ENCODE results near the gene LSM14B. TPM values are rescaled to one million over a fixed set of nuclear protein-coding genes. Genes with fewer than 3 reads are reported as not detected.

The LSM14B gene
- total RNA-seq, 3 donors from 2014 or later (not counting 1 experiment from before 2014, with no cell fraction given): 41.1 to 56.2 (median 47.3) TPM

GRCh38 chr20:62178316-62179161, 56.3 kb downstream of the LSM14B start:
- H3K27me3 Mint-ChIP-seq (ENCODE audit: low read depth in 2 of 2): no peaks in the 10 kb centered on the region
- H3K4me1 Mint-ChIP-seq: peaks cover 11 to 12% of the 10 kb centered on the region in 2 donors
- WGBS (ENCODE audit: insufficient coverage): 95% methylated on average over 14 of the region's 19 CpGs
- H3K4me1 ChIP-seq (ENCODE audit: control insufficient read depth, insufficient read depth, low read length): peaks cover 4% of the 10 kb centered on the region
- no peak overlapping the region for H3K4me3 Mint-ChIP-seq
- no peak for TF ChIP-seq CTCF (IDR thresholded peaks at IDR 0.05)
- intact Hi-C loops (cut with micrococcal nuclease): no loop called here
- peaks cover 2% of the 10 kb centered on the region for H3K36me3 ChIP-seq (ENCODE audit: control insufficient read depth, insufficient read depth, low read length)
- ATAC-seq (no peak), DNase-seq (no peak)
- H3K9me3 ChIP-seq (ENCODE audit: control insufficient read depth, insufficient read depth, low read length): no peaks in the 10 kb centered on the region
- no peak overlapping the region for H3K27ac Mint-ChIP-seq
- H3K27ac ChIP-seq (ENCODE audit: low read length): no peak overlapping the region
- no peaks in the 10 kb centered on the region for H3K36me3 Mint-ChIP-seq
- no peaks in the 10 kb centered on the region for H3K9me3 Mint-ChIP-seq
- no peak overlapping the region for H3K4me3 ChIP-seq (ENCODE audit: low read length)
- H3K27me3 ChIP-seq (ENCODE audit: control insufficient read depth, insufficient read depth, low read length): no peaks in the 10 kb centered on the region

GRCh38 chr20:62179162-62179504, 56.9 kb downstream of the LSM14B start:
- H3K4me3 Mint-ChIP-seq: no peak overlapping the region
- intact Hi-C loops (cut with micrococcal nuclease): no loop called here
- Histone ChIP-seq H3K4me3 (ENCODE audit: low read length) (no peak overlapping the region), H3K9me3 (ENCODE audit: control insufficient read depth, insufficient read depth, low read length) (no peaks in the 10 kb centered on the region), H3K27ac (ENCODE audit: low read length) (no peak overlapping the region), H3K4me1 (ENCODE audit: control insufficient read depth, insufficient read depth, low read length) (peaks cover 10% of the 10 kb centered on the region), H3K36me3 (ENCODE audit: control insufficient read depth, insufficient read depth, low read length) (peaks cover 2% of the 10 kb centered on the region), H3K27me3 (ENCODE audit: control insufficient read depth, insufficient read depth, low read length) (no peaks in the 10 kb centered on the region)
- H3K27ac Mint-ChIP-seq: no peak overlapping the region
- H3K27me3 Mint-ChIP-seq (ENCODE audit: low read depth in 2 of 2): no peaks in the 10 kb centered on the region
- DNase-seq (no peak), ATAC-seq (no peak)
- no peaks in the 10 kb centered on the region for H3K9me3 Mint-ChIP-seq
- WGBS (ENCODE audit: insufficient coverage): over 99% methylated on average over 14 of the region's 14 CpGs
- no peaks in the 10 kb centered on the region for H3K36me3 Mint-ChIP-seq
- TF ChIP-seq CTCF (IDR thresholded peaks at IDR 0.05): no peak
- H3K4me1 Mint-ChIP-seq: peaks cover 14 to 18% of the 10 kb centered on the region in 2 donors

- H3K4me1 ChIP-seq (ENCODE audit: control insufficient read depth, insufficient read depth, low read length): peaks cover 14% of the 10 kb centered on the region
- intact Hi-C loops (cut with micrococcal nuclease): loop anchor here (2.0 kb wide), 2 partner anchors 39 to 57 kb away; partner anchors contain the start of genes OSBPL2, PSMA7 and SS18L1
- DNase-seq (no peak), ATAC-seq (no peak)
- no peaks in the 10 kb centered on the region for H3K27me3 ChIP-seq (ENCODE audit: control insufficient read depth, insufficient read depth, low read length)
- peak overlapping the region; percentile 80 for H3K4me3 ChIP-seq (ENCODE audit: low read length)
- H3K9me3 ChIP-seq (ENCODE audit: control insufficient read depth, insufficient read depth, low read length): no peaks in the 10 kb centered on the region
- no peaks in the 10 kb centered on the region for H3K36me3 Mint-ChIP-seq
- no peaks in the 10 kb centered on the region for H3K9me3 Mint-ChIP-seq
- peak overlapping the region; percentile 82 for H3K27ac ChIP-seq (ENCODE audit: low read length)
- 100% methylated on average over 2 of the region's 2 CpGs for WGBS (ENCODE audit: insufficient coverage)
- peaks cover 14 to 26% of the 10 kb centered on the region in 2 donors for H3K4me1 Mint-ChIP-seq
- peak overlapping the region; percentile 86 for H3K4me3 Mint-ChIP-seq
- H3K27me3 Mint-ChIP-seq (ENCODE audit: low read depth in 2 of 2): no peaks in the 10 kb centered on the region
- peak overlapping the region; percentile 90 to 98 for H3K27ac Mint-ChIP-seq
- TF ChIP-seq CTCF (IDR thresholded peaks at IDR 0.05): no peak
- H3K36me3 ChIP-seq (ENCODE audit: control insufficient read depth, insufficient read depth, low read length): no peaks in the 10 kb centered on the region
Observed at GRCh38 chr20:62181808-62182207, 59.5 kb downstream of the LSM14B start.
